Measurements from ENCODE around the gene CRHR2. TPM values are rescaled to one million over a fixed set of nuclear protein-coding genes. Genes with fewer than 3 reads are reported as not detected.

CRHR2 gene
- total and polyA plus RNA-seq, 3 experiments from 2014 or later = not detected

GRCh38 chr7:30656006-30656957, 26.0 kb downstream of the CRHR2 start:
- POLR2A ChIA-PET = no interaction called here
- H3K9me3 Mint-ChIP-seq = no peaks in the 10 kb centered on the region
- H3K4me3 Mint-ChIP-seq = no peak overlapping the region

GRCh38 chr7:30655096-30655970, 26.9 kb downstream of the CRHR2 start:
- H3K36me3 Mint-ChIP-seq = peaks cover 0 to 4% (median 4%) of the 10 kb centered on the region in 3 donors
- H3K9me3 ChIP-seq (ENCODE audit: low read length) = no peaks in the 10 kb centered on the region
- POLR2A ChIA-PET = no interaction called here
- H3K27ac ChIP-seq (ENCODE audit: low read depth, low read length) = no peak overlapping the region
- H3K4me1 ChIP-seq (ENCODE audit: insufficient read depth, low read length) = no peaks in the 10 kb centered on the region
- H3K4me3 Mint-ChIP-seq = no peak overlapping the region
- no peaks in the 10 kb centered on the region for H3K27me3 ChIP-seq (ENCODE audit: insufficient read depth, low read length, poor library complexity, severe bottlenecking)
- no peak for DNase-seq
- peaks cover 0 to 3% of the 10 kb centered on the region in 2 donors for H3K27me3 Mint-ChIP-seq
- no peak overlapping the region for H3K27ac Mint-ChIP-seq
- H3K9me3 Mint-ChIP-seq = no peaks in the 10 kb centered on the region
- H3K4me1 Mint-ChIP-seq = no peaks in the 10 kb centered on the region
- no peak overlapping the region for H3K4me3 ChIP-seq (ENCODE audit: low read length)
- H3K36me3 ChIP-seq (ENCODE audit: insufficient read depth, low read length) = no peaks in the 10 kb centered on the region
- CTCF ChIA-PET = no interaction called here

More at GRCh38 chr7:30656006-30656957, 26.0 kb downstream of the CRHR2 start:
- Mint-ChIP-seq H3K27ac (no peak overlapping the region), H3K4me1 (no peaks in the 10 kb centered on the region), H3K36me3 (peaks cover 0 to 4% (median 4%) of the 10 kb centered on the region in 3 donors), H3K27me3 (peaks cover 0 to 3% of the 10 kb centered on the region in 2 donors)
- Histone ChIP-seq H3K9me3 (ENCODE audit: low read length) (no peaks in the 10 kb centered on the region), H3K27me3 (ENCODE audit: insufficient read depth, low read length, poor library complexity, severe bottlenecking) (no peaks in the 10 kb centered on the region), H3K4me3 (ENCODE audit: low read length) (no peak overlapping the region), H3K36me3 (ENCODE audit: insufficient read depth, low read length) (no peaks in the 10 kb centered on the region), H3K27ac (ENCODE audit: low read depth, low read length) (no peak overlapping the region), H3K4me1 (ENCODE audit: insufficient read depth, low read length) (no peaks in the 10 kb centered on the region)
- CTCF ChIA-PET = no interaction called here
- no peak for DNase-seq

GRCh38 chr7:30654296-30655090, 27.8 kb downstream of the CRHR2 start:
- POLR2A ChIA-PET = no interaction called here
- no peak for DNase-seq

DNA sequence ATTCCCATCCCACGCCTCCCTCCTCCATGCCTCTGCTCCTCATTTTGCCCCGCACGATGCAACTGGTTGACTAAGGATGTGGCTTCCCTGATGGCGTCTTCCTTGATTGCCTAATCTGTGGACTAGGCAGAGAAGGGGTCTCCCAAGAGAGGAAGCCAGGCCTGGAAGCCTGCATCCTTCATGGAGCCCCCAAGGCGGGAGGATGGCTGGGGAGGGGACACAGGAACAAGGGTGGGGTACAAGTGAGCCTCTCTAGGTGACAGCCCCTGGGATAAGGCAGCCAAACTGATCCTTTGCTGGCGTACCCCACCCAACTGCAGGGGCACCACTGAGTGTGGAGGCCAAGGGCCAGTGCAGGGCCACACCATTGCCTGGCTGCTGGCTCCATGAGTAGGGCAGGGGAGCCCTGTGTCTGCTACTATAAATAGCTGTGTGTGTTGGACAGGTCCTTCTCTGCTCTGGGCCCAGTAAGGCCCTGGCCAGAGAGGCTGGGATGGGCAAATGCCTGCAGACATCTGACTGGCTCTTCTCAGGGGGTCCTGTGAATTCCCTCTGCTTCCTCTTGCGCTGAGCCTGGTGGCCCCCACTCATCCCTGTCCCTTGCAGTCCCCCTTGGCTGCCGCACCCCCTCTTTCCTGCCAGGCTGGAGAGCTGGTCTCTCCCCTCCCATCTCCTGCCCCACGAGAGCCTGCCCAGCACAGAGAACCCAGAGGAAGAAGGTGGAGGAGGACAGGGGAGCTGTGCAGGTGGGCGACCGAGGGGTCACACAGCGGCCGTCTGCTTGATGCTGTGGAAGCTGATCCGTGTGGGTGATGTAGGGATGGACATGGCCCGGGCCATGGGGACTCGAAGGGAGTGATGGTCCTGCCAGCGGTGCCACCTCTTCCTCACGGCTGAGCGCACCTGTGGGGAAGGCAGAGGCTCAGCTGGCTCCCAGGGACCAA, 29.3 kb downstream of the CRHR2 start:
- no peaks in the 10 kb centered on the region for H3K9me3 Mint-ChIP-seq
- no peaks in the 10 kb centered on the region for H3K36me3 ChIP-seq (ENCODE audit: insufficient read depth, low read length)
- no peak overlapping the region for H3K27ac ChIP-seq (ENCODE audit: low read depth, low read length)
- H3K4me1 ChIP-seq (ENCODE audit: insufficient read depth, low read length) = no peaks in the 10 kb centered on the region
- H3K36me3 Mint-ChIP-seq = peaks cover 0 to 6% (median 4%) of the 10 kb centered on the region in 3 donors
- ChIA-PET CTCF (interaction anchor here (1.3 kb wide), 1 partner anchor 87 kb away, joined by 4 read pairs; no protein-coding TSS in a partner anchor), POLR2A (no interaction called here)
- H3K27ac Mint-ChIP-seq = peak overlapping the region in 1 of 8 donors; percentile 78
- no peak for DNase-seq
- H3K4me3 ChIP-seq (ENCODE audit: low read length) = no peak overlapping the region
- no peaks in the 10 kb centered on the region for H3K9me3 ChIP-seq (ENCODE audit: low read length)
- H3K27me3 ChIP-seq (ENCODE audit: insufficient read depth, low read length, poor library complexity, severe bottlenecking) = no peaks in the 10 kb centered on the region
- no peaks in the 10 kb centered on the region for H3K4me1 Mint-ChIP-seq
- H3K4me3 Mint-ChIP-seq = no peak overlapping the region
- H3K27me3 Mint-ChIP-seq = peaks cover 0 to 2% of the 10 kb centered on the region in 2 donors

More at GRCh38 chr7:30654296-30655090, 27.8 kb downstream of the CRHR2 start:
- Mint-ChIP-seq H3K36me3 (peaks cover 0 to 4% (median 4%) of the 10 kb centered on the region in 3 donors), H3K27me3 (peaks cover 0 to 3% of the 10 kb centered on the region in 2 donors), H3K9me3 (no peaks in the 10 kb centered on the region), H3K27ac (no peak overlapping the region), H3K4me1 (no peaks in the 10 kb centered on the region), H3K4me3 (no peak overlapping the region)
- no peaks in the 10 kb centered on the region for H3K36me3 ChIP-seq (ENCODE audit: insufficient read depth, low read length)
- H3K4me3 ChIP-seq (ENCODE audit: low read length) = no peak overlapping the region
- H3K4me1 ChIP-seq (ENCODE audit: insufficient read depth, low read length) = no peaks in the 10 kb centered on the region
- H3K27ac ChIP-seq (ENCODE audit: low read depth, low read length) = no peak overlapping the region
- no peaks in the 10 kb centered on the region for H3K27me3 ChIP-seq (ENCODE audit: insufficient read depth, low read length, poor library complexity, severe bottlenecking)
- CTCF ChIA-PET = interaction anchor here (1.3 kb wide), 1 partner anchor 85 kb away, joined by 4 read pairs; no protein-coding TSS in a partner anchor
- no peaks in the 10 kb centered on the region for H3K9me3 ChIP-seq (ENCODE audit: low read length)

DNA sequence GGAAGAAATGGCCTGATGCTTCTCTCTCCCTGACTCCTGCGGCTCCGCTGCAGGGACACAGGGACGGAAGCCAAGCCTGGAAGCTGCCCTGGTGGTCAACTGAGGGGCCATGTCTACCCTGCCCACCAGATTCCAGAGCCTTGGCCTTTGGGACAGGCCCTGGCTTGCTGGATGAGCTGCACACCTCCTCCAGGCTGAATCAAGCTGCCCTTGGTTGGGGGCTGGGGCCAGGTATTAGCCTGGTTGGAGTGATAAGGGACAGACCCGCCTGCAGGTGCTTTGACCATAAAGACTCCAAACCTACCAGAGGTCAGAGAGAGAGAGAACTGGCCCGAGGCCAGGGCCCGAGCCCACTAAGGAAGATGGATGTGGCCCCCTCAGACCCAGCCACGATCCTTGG, 30.1 kb downstream of the CRHR2 start:
- peaks cover 0 to 6% (median 4%) of the 10 kb centered on the region in 3 donors for H3K36me3 Mint-ChIP-seq
- CTCF ChIA-PET = no interaction called here
- H3K4me1 ChIP-seq (ENCODE audit: insufficient read depth, low read length) = no peaks in the 10 kb centered on the region
- no peak for DNase-seq
- no peaks in the 10 kb centered on the region for H3K9me3 ChIP-seq (ENCODE audit: low read length)
- POLR2A ChIA-PET = no interaction called here
- no peak overlapping the region for H3K4me3 ChIP-seq (ENCODE audit: low read length)
- H3K27me3 Mint-ChIP-seq = peaks cover 0 to 2% of the 10 kb centered on the region in 2 donors
- no peaks in the 10 kb centered on the region for H3K9me3 Mint-ChIP-seq
- H3K4me3 Mint-ChIP-seq = no peak overlapping the region
- no peak overlapping the region for H3K27ac Mint-ChIP-seq
- no peak overlapping the region for H3K27ac ChIP-seq (ENCODE audit: low read depth, low read length)
- no peaks in the 10 kb centered on the region for H3K36me3 ChIP-seq (ENCODE audit: insufficient read depth, low read length)
- no peaks in the 10 kb centered on the region for H3K4me1 Mint-ChIP-seq
- H3K27me3 ChIP-seq (ENCODE audit: insufficient read depth, low read length, poor library complexity, severe bottlenecking) = no peaks in the 10 kb centered on the region

- H3K27ac Mint-ChIP-seq = no peak overlapping the region
Measured at GRCh38 chr7:30650421-30650808, 31.8 kb downstream of the CRHR2 start.

More at GRCh38 chr7:30650421-30650808, 31.8 kb downstream of the CRHR2 start:
- Mint-ChIP-seq H3K27me3 (peaks cover 0 to 2% of the 10 kb centered on the region in 2 donors), H3K36me3 (peaks cover 0 to 10% (median 6%) of the 10 kb centered on the region in 3 donors), H3K9me3 (no peaks in the 10 kb centered on the region), H3K4me1 (no peaks in the 10 kb centered on the region), H3K4me3 (no peak overlapping the region)
- no peaks in the 10 kb centered on the region for H3K4me1 ChIP-seq (ENCODE audit: insufficient read depth, low read length)
- H3K4me3 ChIP-seq (ENCODE audit: low read length) = no peak overlapping the region
- DNase-seq = no peak
- no peak overlapping the region for H3K27ac ChIP-seq (ENCODE audit: low read depth, low read length)
- H3K9me3 ChIP-seq (ENCODE audit: low read length) = no peaks in the 10 kb centered on the region
- ChIA-PET POLR2A (no interaction called here), CTCF (no interaction called here)
- no peaks in the 10 kb centered on the region for H3K36me3 ChIP-seq (ENCODE audit: insufficient read depth, low read length)
- no peaks in the 10 kb centered on the region for H3K27me3 ChIP-seq (ENCODE audit: insufficient read depth, low read length, poor library complexity, severe bottlenecking)
